Measurements from ENCODE around the gene MST1. TPM values are rescaled to one million over a fixed set of nuclear protein-coding genes. Genes with fewer than 3 reads are reported as not detected.

MST1 gene
- total RNA-seq, 3 donors from 2014 or later = 4.1 to 5.7 (median 4.7) TPM

DNA sequence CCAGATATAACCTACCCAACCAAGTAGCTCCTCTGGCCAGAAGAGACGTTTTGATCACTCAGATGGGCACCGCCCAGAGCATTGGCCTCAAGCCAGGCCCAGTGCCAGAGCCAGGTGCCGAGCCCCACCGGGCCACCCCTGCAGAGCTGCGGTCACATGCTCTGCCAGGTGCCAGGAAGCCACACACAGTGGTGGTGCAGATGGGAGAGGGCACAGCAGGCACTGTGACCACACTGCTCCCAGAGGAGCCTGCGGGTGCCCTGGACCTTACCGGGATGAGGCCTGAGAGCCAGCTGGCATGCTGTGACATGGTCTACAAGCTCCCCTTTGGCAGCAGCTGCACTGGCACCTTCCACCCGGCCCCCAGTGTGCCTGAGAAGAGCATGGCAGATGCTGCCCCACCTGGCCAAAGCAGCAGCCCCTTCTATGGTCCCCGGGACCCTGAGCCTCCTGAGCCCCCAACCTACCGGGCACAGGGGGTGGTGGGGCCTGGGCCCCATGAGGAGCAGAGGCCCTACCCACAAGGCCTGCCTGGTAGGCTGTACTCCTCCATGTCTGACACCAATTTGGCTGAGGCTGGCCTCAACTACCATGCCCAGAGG is 34.2 kb downstream of the MST1 start:
- no peak for ATAC-seq
- Mint-ChIP-seq H3K27me3 (ENCODE audit: low read depth) (peaks cover 7% of the 10 kb centered on the region), H3K36me3 (ENCODE audit: insufficient read depth) (no peaks in the 10 kb centered on the region), H3K4me3 (no peak overlapping the region), H3K9me3 (no peaks in the 10 kb centered on the region), H3K4me1 (ENCODE audit: low read depth) (no peaks in the 10 kb centered on the region)
- no peak for DNase-seq

DNA sequence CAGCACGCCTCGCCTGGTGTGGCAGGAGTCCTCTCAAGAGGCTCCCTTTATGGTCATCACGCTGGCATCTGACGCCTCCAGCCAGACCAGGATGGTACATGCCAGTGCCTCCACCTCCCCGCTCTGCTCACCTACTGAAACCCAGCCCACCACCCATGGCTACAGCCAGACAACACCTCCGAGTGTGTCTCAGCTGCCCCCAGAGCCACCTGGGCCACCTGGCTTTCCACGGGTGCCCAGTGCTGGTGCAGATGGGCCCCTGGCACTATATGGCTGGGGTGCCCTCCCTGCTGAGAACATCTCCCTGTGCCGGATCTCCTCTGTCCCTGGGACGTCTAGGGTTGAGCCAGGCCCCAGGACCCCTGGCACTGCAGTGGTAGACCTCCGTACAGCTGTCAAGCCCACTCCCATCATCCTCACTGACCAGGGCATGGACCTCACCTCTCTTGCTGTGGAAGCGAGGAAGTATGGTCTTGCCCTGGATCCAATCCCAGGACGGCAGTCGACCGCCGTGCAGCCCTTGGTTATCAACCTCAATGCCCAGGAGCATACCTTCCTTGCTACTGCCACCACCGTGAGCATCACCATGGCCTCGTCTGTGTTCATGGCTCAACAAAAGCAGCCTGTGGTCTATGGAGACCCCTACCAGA is 35.0 kb downstream of the MST1 start:
- no peak for ATAC-seq

DNA sequence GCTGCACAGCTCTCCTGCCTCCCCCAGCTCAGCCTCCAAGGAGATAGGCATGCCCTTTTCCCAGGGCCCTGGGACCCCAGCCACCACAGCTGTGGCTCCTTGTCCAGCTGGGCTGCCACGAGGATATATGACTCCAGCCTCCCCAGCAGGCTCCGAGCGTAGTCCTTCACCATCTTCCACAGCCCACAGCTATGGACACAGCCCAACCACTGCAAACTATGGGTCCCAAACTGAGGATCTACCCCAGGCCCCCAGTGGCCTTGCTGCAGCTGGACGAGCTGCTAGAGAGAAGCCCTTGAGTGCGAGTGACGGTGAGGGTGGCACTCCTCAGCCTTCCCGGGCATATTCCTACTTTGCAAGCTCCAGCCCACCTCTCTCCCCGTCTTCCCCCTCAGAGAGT is 35.7 kb downstream of the MST1 start:
- H3K36me3 Mint-ChIP-seq (ENCODE audit: insufficient read depth) = no peaks in the 10 kb centered on the region

More for the DNA sequence above, 35.0 kb downstream of the MST1 start:
- Mint-ChIP-seq H3K36me3 (ENCODE audit: insufficient read depth) (no peaks in the 10 kb centered on the region), H3K27me3 (ENCODE audit: low read depth) (peaks cover 7% of the 10 kb centered on the region), H3K4me1 (ENCODE audit: low read depth) (no peaks in the 10 kb centered on the region), H3K4me3 (no peak overlapping the region), H3K9me3 (no peaks in the 10 kb centered on the region)
- DNase-seq = no peak

DNA sequence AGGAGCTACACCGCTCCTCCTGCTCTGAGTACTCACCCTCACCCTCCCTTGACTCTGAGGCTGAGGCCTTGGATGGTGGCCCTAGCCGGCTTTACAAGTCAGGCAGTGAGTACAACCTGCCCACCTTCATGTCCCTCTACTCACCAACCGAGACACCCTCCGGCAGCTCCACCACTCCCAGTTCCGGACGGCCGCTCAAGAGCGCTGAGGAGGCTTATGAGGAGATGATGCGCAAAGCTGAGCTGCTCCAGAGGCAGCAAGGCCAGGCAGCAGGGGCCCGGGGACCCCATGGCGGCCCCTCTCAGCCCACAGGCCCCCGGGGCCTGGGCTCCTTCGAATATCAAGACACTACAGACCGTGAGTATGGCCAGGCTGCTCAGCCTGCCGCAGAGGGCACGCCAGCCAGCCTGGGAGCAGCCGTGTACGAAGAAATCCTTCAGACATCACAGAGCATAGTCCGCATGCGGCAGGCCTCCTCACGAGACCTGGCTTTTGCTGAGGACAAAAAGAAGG is 36.3 kb downstream of the MST1 start:
- H3K4me1 Mint-ChIP-seq (ENCODE audit: low read depth) = no peaks in the 10 kb centered on the region
- H3K4me3 Mint-ChIP-seq = no peak overlapping the region
- ATAC-seq (no peak), DNase-seq (no peak)
- H3K9me3 Mint-ChIP-seq = no peaks in the 10 kb centered on the region
- peaks cover 7% of the 10 kb centered on the region for H3K27me3 Mint-ChIP-seq (ENCODE audit: low read depth)
- H3K36me3 Mint-ChIP-seq (ENCODE audit: insufficient read depth) = no peaks in the 10 kb centered on the region

More for the DNA sequence above, 35.7 kb downstream of the MST1 start:
- Mint-ChIP-seq H3K4me3 (no peak overlapping the region), H3K27me3 (ENCODE audit: low read depth) (peaks cover 7% of the 10 kb centered on the region), H3K9me3 (no peaks in the 10 kb centered on the region), H3K4me1 (ENCODE audit: low read depth) (no peaks in the 10 kb centered on the region)
- ATAC-seq (no peak), DNase-seq (no peak)

DNA sequence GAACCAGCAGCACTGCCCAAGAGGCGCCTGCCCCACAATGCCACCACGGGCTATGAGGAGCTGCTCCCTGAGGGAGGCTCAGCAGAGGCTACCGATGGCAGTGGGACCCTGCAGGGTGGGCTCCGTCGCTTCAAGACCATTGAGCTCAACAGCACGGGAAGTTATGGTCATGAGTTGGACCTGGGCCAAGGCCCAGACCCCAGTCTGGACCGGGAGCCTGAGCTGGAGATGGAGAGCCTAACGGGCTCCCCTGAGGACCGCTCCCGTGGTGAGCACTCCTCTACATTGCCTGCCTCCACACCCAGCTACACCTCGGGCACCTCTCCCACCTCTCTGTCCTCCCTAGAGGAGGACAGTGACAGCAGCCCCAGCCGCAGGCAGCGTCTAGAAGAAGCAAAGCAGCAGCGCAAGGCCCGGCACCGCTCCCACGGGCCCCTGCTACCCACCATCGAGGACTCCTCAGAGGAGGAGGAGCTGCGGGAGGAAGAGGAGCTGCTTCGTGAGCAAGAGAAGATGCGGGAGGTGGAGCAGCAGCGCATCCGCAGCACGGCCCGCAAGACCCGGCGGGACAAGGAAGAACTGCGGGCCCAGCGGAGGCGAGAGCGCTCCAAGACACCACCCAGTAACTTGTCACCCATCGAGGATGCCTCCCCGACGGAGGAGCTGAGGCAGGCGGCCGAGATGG is 36.9 kb downstream of the MST1 start:
- no peaks in the 10 kb centered on the region for H3K9me3 Mint-ChIP-seq
- H3K27me3 Mint-ChIP-seq (ENCODE audit: low read depth) = peaks cover 6% of the 10 kb centered on the region

DNA sequence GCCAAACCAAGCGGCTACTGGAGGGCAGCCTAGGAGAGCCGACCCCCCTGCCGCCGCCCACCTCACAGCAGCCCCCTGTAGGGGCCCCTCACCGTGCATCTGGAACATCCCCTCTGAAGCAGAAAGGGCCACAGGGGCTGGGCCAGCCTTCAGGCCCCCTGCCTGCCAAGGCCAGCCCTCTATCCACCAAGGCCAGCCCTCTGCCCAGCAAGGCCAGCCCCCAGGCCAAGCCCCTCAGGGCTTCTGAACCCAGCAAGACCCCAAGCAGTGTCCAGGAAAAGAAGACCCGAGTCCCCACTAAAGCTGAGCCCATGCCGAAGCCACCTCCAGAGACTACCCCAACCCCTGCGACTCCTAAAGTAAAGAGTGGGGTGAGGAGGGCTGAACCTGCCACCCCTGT is 38.6 kb downstream of the MST1 start:
- Mint-ChIP-seq H3K4me3 (no peak overlapping the region), H3K9me3 (no peaks in the 10 kb centered on the region), H3K36me3 (ENCODE audit: insufficient read depth) (no peaks in the 10 kb centered on the region), H3K4me1 (ENCODE audit: low read depth) (no peaks in the 10 kb centered on the region), H3K27me3 (ENCODE audit: low read depth) (no peaks in the 10 kb centered on the region)
- DNase-seq (no peak), ATAC-seq (no peak)

More for the DNA sequence above, 36.9 kb downstream of the MST1 start:
- Mint-ChIP-seq H3K4me3 (no peak overlapping the region), H3K36me3 (ENCODE audit: insufficient read depth) (no peaks in the 10 kb centered on the region), H3K4me1 (ENCODE audit: low read depth) (no peaks in the 10 kb centered on the region)
- DNase-seq = no peak
- ATAC-seq = no peak

DNA sequence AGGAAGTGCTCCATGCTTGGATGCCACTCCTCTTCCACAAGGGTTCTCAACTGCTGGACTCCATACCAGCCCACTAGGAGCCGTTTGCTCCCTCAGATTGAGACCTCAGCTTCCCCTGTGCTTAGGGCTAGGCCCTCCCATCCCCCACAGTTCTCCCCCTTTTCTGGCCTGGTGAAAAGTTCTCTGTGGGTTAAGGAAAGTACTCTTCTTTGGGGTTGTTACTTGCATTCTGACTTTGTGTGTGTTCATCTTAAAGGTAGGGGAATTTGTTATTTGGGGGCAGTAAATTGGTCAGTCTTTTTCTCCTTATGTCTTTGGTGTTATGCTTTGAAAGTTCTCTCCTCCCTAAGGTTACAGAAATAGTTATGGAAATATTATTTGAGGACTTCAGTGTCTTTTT is 39.1 kb downstream of the MST1 start:
- Mint-ChIP-seq H3K9me3 (no peaks in the 10 kb centered on the region), H3K36me3 (ENCODE audit: insufficient read depth) (no peaks in the 10 kb centered on the region), H3K4me1 (ENCODE audit: low read depth) (no peaks in the 10 kb centered on the region), H3K4me3 (no peak overlapping the region), H3K27me3 (ENCODE audit: low read depth) (no peaks in the 10 kb centered on the region)
- no peak for DNase-seq
- no peak for ATAC-seq

DNA sequence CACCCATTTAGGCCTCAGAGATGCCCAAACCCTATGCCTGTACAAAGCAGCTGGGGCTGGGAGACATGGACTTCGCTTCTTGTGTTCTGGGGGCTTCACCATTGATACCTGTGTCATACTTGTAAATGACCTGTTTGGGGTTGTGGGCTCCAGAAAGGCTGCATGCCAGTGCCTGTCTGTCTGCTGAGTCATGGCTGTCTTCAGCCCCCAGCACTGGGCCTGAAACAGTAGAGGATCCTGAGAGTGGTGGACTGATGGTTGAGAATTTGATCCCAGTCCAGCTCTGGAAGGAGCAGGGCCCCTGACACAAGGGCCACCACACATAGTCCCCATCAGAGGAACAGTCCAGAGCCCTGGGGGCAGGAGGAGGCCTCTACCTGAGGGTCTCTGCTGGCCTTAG is 39.7 kb downstream of the MST1 start:
- H3K36me3 Mint-ChIP-seq (ENCODE audit: insufficient read depth) = no peaks in the 10 kb centered on the region
- H3K4me3 Mint-ChIP-seq = no peak overlapping the region
- DNase-seq = no peak
- H3K9me3 Mint-ChIP-seq = no peaks in the 10 kb centered on the region
- no peak for ATAC-seq
- H3K4me1 Mint-ChIP-seq (ENCODE audit: low read depth) = no peaks in the 10 kb centered on the region
- no peaks in the 10 kb centered on the region for H3K27me3 Mint-ChIP-seq (ENCODE audit: low read depth)

DNA sequence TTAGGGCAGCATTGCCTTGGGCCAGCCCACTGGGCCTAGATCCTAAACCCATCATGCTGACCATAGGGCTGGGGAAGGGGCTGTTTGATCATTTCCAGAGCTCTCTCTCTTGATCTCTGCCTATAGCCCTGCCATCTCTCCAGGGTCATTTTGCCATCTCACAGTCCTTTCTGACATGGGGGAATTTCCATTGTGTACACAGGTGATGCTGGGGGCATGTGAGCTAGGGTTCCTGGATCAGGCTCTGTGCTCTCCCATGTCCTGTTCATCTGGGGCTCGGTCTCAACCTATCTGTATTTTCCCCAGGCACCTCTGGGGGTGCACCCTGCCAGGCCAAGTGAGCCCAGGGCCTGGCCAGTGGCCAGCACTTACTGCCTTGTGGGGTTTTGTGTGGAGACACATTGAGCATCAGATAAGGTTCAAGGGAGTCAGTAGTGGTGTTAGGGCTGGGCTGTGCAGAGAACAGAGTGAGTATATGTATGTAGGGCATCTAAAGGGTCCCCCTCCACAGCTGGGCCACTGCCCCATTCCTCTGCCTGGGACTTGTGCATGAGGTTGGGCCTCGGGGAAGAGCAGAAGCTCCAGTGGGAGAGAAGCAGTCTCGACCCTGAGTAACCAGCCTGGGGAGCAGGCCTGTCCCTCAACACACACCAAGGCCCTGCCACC is 40.8 kb downstream of the MST1 start:
- H3K27me3 Mint-ChIP-seq (ENCODE audit: low read depth) = no peaks in the 10 kb centered on the region
- ATAC-seq (no peak), DNase-seq (no peak)
- H3K36me3 Mint-ChIP-seq (ENCODE audit: insufficient read depth) = no peaks in the 10 kb centered on the region
- H3K4me3 Mint-ChIP-seq = no peak overlapping the region
- no peaks in the 10 kb centered on the region for H3K4me1 Mint-ChIP-seq (ENCODE audit: low read depth)
- no peaks in the 10 kb centered on the region for H3K9me3 Mint-ChIP-seq

DNA sequence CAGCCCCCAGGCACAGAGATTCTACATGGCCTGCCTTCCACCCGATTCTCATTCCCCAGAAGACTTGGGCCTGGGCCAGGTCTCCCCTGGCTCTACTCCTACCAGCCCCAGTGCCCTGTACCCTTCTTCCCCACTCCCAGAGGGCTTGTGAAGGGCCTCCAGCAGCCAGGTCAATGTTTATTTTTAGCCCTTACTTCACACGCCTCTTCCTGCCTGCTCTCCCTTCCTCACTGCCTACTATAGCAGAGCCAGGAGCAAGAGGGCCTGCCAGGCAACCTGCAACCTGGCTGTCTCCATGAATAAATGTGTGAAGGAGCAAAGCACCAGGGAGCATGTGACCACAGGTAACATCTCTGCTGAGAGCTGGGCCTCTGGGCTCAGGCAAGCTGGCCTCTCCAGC is 41.5 kb downstream of the MST1 start:
- Mint-ChIP-seq H3K36me3 (ENCODE audit: insufficient read depth) (no peaks in the 10 kb centered on the region), H3K4me3 (no peak overlapping the region), H3K27me3 (ENCODE audit: low read depth) (no peaks in the 10 kb centered on the region), H3K4me1 (ENCODE audit: low read depth) (no peaks in the 10 kb centered on the region), H3K9me3 (no peaks in the 10 kb centered on the region)
- no peak for ATAC-seq
- DNase-seq = no peak

DNA sequence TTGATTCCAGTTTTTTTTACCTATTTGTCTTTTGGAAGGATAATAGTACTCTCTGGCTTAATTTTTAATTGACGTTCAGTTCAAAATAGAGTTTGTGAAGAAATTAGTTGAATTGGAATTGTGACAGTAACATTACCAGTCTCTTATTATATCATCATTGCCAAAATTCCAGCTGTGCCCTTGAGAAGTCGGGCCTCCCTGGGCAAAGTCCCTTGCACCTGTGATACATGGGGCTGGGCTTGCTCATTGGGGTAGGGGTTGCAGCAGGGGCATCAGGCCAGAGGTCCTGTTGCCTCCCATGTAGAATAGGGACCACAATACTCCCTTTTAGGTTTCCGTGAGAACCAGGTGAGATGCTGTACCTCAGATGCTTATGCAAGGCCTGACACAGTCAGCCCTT is 43.0 kb downstream of the MST1 start:
- no peak overlapping the region for H3K4me3 Mint-ChIP-seq
- DNase-seq = no peak
- H3K27me3 Mint-ChIP-seq (ENCODE audit: low read depth) = no peaks in the 10 kb centered on the region
- no peaks in the 10 kb centered on the region for H3K9me3 Mint-ChIP-seq
- ATAC-seq = no peak
- no peaks in the 10 kb centered on the region for H3K36me3 Mint-ChIP-seq (ENCODE audit: insufficient read depth)
- H3K4me1 Mint-ChIP-seq (ENCODE audit: low read depth) = no peaks in the 10 kb centered on the region

DNA sequence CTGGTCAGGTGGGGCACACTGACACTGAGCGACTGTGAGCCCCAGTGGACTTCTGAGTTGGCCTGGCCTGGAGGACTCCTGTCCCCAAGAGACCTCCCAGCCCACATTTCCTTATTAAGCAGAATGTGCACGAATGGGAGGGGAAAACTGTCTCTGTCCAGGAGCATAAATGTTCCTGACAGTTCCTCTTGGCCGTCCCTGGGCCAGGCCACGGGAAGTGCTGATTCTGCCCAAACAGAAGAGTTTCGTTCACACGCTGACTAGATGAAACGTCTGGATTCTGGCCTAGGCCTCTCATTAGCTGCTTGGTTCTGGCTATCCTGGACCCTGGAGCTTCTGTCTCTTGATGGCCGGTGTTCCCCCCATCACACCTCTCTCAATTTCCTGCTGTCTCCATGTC is 44.6 kb downstream of the MST1 start:
- H3K4me3 Mint-ChIP-seq = no peak overlapping the region
- no peaks in the 10 kb centered on the region for H3K9me3 Mint-ChIP-seq
- H3K36me3 Mint-ChIP-seq (ENCODE audit: insufficient read depth) = no peaks in the 10 kb centered on the region
- ATAC-seq (no peak), DNase-seq (no peak)
- no peaks in the 10 kb centered on the region for H3K4me1 Mint-ChIP-seq (ENCODE audit: low read depth)
- H3K27me3 Mint-ChIP-seq (ENCODE audit: low read depth) = no peaks in the 10 kb centered on the region

DNA sequence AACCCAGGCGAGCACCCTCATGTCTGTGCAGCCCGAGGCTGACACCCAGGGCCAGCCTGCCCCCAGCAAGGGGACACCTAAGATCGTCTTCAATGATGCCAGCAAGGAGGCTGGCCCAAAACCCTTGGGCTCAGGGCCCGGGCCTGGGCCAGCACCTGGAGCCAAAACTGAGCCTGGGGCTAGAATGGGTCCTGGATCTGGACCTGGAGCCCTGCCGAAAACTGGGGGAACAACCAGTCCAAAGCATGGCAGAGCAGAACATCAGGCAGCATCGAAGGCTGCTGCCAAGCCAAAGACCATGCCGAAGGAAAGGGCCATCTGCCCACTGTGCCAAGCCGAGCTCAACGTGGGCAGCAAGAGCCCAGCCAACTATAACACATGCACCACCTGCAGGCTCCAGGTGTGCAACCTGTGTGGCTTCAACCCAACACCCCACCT is 46.5 kb downstream of the MST1 start:
- Mint-ChIP-seq H3K4me1 (ENCODE audit: low read depth) (no peaks in the 10 kb centered on the region), H3K9me3 (no peaks in the 10 kb centered on the region), H3K36me3 (ENCODE audit: insufficient read depth) (no peaks in the 10 kb centered on the region), H3K27me3 (ENCODE audit: low read depth) (no peaks in the 10 kb centered on the region), H3K4me3 (no peak overlapping the region)
- no peak for DNase-seq
- no peak for ATAC-seq

DNA sequence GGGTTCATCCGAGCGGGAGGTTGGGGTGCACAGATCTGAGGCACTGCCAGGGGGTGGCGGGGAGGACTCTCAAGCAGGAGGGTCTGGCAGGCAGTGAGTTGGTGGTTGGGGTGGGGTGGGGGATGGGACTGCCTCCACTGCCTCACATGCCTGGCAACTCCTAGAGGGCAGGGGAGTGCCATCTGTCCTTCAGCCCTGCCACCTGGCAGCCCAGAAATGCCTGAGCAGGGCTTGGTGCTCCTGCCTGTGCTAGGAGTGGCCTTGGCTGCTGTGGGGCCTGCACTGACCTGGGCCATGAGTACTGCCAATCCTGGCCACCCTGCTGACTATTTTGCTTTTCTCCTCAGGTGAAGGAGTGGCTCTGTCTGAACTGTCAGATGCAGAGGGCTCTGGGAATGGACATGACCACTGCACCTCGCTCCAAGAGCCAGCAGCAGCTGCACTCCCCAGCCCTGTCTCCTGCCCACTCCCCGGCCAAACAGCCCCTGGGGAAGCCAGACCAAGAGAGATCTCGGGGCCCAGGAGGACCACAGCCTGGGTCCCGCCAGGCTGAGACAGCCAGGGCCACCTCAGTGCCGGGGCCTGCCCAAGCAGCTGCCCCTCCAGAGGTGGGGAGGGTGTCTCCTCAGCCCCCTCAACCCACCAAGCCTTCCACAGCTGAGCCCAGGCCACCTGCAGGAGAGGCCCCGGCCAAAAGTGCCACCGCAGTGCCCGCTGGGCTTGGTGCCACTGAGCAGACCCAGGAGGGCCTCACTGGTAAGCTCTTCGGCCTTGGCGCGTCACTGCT is 47.2 kb downstream of the MST1 start:
- Mint-ChIP-seq H3K9me3 (no peaks in the 10 kb centered on the region), H3K4me3 (no peak overlapping the region), H3K36me3 (ENCODE audit: insufficient read depth) (no peaks in the 10 kb centered on the region), H3K4me1 (ENCODE audit: low read depth) (no peaks in the 10 kb centered on the region), H3K27me3 (ENCODE audit: low read depth) (no peaks in the 10 kb centered on the region)
- DNase-seq (no peak), ATAC-seq (no peak)

Data from activated T-cell treated with anti-CD3 and anti-CD28 coated beads, Interleukin-2, amount 50 U/mL, for 4 hours (primary cell).